AG09309 (cell line): ENCODE data around the gene CDK5.
"Not testable (repeated sequence)": the region's sequence is repeated elsewhere in the genome, so short reads cannot be mapped to it uniquely, and the experiment has no call there.

Experiments used
- DNase-seq: peaks from one replicate; pipeline ENCODE4 v3.0.0-alpha.2; 2010; ENCODE audit warnings: low read depth
- H3K4me3 ChIP-seq: 2 replicates; pipeline ENCODE4 v1.5.1; 2011; ENCODE audit warnings: mild to moderate bottlenecking, low read depth, low read length, moderate library complexity; ENCODE audit not compliant: control insufficient read depth
- CTCF ChIP-seq: IDR thresholded peaks from 2 replicates; pipeline ENCODE4 v1.5.1; 2011; ENCODE audit warnings: mild to moderate bottlenecking, low read depth, low read length, inconsistent platforms; ENCODE audit not compliant: insufficient read depth, control insufficient read depth; ENCODE audit errors: missing control alignments

Gene CDK5

GRCh38 chr7:151048911-151049463 is 8.7 kb downstream of the CDK5 start:
- DNase-seq, result no peak
- TF ChIP-seq CTCF, result no peak
- H3K4me3 ChIP-seq, result no peak overlapping the region

- no peak within 1 kb of the TSS for H3K4me3 ChIP-seq
- DNase-seq, result no peak
- TF ChIP-seq CTCF, result no peak
Observed at GRCh38 chr7:151047976-151048815, 9.5 kb downstream of the CDK5 start, which contains the start of gene ASIC3. Gene ASIC3 (plus strand): TSS chr7:151048531. CDS start chr7:151048886, 355 bp downstream.

DNA sequence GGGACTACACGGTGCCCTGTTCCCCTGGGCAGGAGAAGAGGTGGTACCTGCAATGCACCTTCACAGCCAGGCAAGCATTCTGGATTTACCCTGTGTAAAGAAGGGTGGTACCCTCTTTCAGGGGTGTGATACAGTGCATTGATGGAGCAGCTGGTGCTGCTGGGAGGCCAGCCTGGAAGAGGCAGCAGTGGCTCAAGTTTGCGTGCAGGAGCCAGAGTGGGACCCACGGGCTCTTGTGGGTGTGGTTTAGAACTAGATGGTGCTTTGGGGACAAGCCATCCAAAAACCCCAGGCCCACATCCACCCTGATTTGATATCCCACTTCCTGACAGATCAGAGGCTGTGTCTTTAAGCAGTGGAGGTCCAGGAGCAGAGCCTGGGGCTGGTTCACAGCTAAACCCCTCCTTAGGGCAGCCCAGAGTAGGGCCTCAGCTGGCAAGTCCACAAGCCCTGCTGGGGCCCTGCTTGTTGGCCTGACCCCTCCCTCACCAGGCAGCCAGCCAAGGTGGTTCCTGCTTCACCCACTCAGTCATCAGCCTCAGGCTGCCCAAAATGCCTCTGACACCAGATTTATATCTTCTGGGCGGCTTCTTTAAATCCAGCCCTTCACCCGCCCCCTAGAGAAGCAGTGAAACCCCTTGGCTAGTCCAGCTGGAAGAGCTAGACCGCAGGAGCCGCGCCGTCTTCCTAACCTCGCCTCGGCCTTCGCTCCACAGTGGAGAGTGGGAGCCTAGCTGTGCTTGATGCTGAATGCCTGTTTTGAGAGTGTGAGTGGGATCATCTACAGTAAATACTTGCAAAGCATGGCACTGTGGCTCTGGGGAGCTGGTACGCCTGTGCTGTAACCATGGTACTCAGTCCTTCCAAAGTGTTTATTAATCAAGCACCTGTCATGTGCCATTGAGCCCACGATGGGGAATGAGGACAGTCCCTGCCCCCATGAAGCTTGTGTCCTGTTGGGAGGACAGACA is 10.8 kb downstream of the CDK5 start:
- TF ChIP-seq CTCF, result no peak
- no peak overlapping the region for H3K4me3 ChIP-seq
- no peak for DNase-seq

DNA sequence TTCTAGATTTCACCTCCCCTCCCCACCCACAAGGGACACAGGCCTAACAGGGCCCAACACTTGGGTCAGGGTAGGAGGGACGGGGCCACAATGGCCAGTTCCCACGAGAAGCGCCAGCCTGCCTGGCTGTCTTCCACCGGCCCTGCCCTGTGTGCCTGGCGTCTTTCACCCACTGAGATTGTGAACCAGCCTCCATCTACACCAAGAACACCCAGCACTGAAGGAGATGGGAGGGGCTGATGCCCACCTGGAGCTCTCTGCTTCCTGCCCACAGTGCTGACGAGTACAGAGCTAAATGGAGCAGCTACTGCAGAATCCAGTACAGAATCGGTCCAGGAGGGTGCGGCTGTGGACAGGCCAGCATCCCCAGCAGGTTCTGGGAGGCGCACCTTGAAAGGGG is 11.7 kb downstream of the CDK5 start:
- H3K4me3 ChIP-seq, result no peak overlapping the region
- DNase-seq, result no peak
- no peak for TF ChIP-seq CTCF

DNA sequence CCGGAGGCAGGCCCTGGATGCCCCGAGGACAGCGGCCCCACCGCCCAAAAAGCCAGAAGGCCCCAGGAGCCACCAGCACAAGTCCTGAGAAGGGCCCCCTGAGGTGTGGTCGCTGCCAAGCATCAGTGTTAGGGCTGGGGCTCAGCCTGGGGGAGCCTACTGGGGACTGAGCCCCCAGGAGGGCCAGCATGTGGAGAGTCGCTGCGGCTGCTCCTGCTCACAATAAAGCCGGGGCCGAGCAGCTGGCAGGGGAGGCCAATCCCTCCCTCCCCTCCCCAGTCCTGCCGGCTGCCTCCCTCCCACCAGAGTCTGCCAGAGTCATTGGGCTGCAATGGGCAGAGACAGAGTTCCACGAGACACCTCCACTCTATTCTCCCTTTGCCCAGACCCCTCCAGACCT is 12.4 kb downstream of the CDK5 start:
- no peak for DNase-seq
- no peak overlapping the region for H3K4me3 ChIP-seq
- no peak for TF ChIP-seq CTCF

GRCh38 chr7:151043959-151044358 is 13.7 kb downstream of the CDK5 start:
- no peak overlapping the region for H3K4me3 ChIP-seq
- no peak for TF ChIP-seq CTCF
- DNase-seq, result no peak

DNA sequence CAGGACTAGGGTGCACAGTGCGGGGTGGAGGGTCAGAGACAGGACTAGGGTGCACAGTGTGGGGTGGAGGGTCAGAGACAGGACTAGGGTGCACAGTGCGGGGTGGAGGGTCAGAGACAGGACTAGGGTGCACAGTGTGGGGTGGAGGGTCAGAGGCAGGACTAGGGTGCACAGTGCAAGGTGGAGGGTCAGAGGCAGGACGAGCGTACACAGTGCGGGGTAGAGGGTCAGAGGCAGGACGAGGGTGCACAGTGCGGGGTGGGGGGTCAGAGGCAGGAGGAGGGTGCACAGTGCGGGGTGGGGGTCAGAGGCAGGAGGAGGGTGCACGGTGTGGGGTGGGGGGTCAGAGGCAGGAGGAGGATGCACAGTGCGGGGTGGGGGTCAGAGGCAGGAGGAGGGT is 14.2 kb downstream of the CDK5 start:
- not testable (repeated sequence) for H3K4me3 ChIP-seq, DNase-seq
